Measurements from ENCODE around the gene FRMD1.

FRMD1 gene

GRCh38 chr6:168095716-168096250 lies 16.8 kb upstream of the FRMD1 start:
- DNase-seq (ENCODE audit: low read depth in 3 of 3), result no peak

DNA sequence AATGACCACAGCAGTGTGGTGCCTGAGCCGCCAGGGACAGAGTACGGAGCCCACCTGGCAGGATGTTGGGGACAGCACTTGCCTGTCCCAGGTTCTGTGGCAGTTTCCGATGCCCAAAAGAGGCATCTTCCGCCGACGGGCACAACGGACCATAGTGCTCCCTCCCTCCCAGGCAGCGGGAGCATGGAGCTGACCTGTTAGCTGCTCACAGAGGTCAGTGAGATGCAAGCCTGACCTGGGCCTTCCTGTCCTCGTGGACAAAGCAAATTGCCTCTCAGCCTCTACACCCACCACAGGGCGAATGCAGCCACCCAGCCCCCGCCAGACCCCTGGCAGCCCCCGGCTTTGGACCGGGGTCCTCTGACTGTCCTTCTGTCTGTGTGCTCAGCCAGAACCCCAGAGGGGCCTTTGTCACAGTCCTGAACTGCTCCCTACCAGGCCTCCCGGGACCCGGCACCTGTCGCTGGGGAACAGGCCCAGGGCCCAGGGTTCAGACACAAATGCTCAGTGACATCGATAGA lies 16.2 kb upstream of the FRMD1 start:
- no peak for DNase-seq (ENCODE audit: low read depth in 3 of 3)

GRCh38 chr6:168093634-168094033 lies 14.6 kb upstream of the FRMD1 start:
- DNase-seq (ENCODE audit: low read depth in 3 of 3), result no peak

DNA sequence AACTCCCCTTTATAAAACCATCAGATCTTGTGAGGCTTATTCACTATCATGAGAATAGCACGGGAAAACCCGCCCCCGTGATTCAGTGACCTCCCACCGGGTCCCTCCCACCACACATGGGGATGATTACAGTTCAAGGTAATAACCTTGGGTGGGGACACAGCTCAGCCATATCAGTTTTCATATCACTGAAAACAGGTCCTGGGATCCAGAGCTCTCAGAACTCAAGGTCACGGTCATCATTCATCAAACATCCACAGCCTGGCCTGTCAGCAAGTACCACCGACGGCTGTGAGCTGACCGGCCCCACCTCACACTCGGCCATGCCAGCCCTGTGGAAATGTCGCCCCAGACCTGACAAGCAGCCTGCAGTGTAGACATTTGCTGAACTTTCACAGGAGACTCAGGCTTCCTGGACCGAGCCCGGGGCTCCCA lies 14.1 kb upstream of the FRMD1 start:
- no peak for DNase-seq (ENCODE audit: low read depth in 3 of 3)

- DNase-seq (ENCODE audit: low read depth in 3 of 3), result no peak
Observed at GRCh38 chr6:168092541-168092940, 13.5 kb upstream of the FRMD1 start.

DNA sequence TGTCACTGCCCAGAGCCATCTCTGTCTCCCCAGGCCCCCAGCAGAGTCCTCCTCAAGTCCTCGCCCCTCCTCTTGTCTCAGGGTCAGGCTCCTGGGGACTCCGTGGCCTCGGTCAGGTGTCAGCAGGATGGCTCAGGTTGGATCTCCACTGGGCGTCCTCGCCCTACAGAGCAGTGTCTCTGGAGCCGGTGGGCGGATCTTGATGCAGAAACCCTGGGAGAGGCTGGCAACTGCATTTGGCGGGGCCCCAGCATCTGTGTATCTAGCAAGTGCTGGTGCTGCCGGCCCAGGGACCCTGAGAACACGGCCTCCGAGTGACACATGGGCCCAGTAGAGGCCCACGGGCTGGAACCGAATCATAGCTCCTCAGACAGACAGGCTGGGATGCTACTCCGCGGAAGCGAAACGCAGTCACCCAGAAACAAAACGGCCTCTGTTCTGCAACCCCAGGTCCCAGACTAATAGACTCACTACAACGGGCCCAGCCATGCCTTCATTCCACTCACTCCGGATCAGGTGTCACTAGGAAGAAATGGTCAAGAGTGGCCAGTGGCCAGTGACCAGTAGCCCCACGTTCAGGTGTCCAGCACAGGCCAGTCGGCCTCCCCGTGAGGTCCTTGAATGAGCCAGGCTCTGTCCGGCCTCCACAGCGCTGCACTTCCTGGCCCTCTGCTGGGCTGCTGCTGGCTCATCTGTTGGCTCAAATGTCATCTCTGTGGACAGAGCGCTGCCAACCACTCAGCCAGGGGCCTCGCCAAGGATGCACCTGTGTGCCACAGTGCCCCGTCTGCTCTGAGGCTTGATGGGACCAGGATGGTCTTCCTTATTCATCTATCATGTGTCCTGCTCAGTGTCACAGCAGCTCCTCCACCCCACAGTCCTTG lies 12.6 kb upstream of the FRMD1 start:
- no peak for DNase-seq (ENCODE audit: low read depth in 3 of 3)

- no peak for DNase-seq (ENCODE audit: low read depth in 3 of 3)
Observed at GRCh38 chr6:168090706-168091105, 11.7 kb upstream of the FRMD1 start.

DNA sequence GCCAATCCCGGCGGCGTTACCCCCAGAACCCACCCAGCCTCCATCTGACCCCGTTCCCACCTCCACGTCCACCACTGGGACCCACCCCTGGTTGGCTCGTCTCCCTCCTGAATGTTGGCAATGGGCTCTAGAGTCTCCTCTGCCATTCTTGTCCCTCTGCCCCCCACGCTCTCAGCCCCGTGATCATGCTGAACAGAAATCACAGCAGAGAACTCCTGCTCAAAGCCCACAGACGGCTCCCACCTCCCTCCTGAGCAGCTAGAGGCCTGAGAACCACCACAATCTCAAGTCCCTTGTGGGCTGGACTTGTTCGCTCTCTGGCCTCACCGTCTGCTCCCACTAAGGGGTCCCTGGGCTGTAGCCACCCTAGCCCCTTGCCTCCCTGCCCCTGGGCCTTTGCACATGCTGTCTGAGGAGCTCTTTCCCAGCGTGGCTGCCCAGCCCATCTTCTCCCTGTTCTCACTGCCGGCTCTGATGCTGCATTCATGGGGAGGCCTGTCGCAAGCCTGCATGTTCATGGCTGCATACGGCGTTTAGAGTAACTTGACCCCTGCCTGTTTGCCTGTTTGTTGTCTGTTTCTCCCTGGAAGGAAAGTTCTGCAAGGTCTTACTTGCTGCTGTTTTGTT lies 11.2 kb upstream of the FRMD1 start:
- DNase-seq (ENCODE audit: low read depth in 3 of 3), result no peak

DNA sequence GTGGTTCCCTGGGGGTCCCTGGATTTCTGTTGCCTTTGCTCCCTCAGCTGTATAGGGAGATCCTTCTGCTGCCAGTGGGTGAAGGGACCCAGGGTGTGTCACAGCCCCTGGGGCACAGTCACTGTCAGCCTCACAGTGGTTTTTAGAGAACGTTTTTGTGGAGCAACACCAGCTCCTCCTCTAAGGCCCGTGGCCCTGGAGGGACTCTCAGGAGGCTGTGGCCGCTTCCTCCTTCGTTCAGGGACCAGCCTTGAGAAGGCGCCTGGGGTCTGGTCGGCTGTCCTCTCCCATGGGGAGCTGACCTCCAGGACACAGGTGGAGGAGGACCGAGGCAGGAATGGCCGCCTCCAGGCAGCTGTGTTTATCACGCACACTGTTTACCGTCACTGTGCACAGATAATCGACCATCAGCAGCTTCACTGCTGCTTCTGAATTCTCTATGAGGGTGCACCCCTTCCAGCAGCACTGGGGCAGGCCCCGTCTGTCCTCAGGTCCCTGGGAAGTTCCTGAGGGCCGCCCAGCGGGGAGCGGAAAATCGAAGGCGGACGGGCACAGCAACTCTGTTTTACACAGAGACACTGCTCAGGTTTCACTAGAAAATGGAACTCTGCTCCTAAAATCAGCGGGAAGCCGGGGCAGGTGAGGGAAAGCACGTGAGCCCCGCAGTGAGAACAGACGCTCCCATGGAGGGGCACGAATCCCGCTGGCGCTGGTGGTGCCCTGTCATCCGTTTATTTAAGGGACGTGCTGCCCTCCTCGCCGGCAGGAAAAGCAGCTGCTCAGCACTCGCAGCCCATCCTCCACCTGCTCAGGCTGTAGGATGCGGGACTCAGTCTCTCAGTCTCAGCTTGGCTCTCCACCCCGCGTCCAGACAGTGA lies 10.4 kb upstream of the FRMD1 start:
- no peak for DNase-seq (ENCODE audit: low read depth in 3 of 3)

DNA sequence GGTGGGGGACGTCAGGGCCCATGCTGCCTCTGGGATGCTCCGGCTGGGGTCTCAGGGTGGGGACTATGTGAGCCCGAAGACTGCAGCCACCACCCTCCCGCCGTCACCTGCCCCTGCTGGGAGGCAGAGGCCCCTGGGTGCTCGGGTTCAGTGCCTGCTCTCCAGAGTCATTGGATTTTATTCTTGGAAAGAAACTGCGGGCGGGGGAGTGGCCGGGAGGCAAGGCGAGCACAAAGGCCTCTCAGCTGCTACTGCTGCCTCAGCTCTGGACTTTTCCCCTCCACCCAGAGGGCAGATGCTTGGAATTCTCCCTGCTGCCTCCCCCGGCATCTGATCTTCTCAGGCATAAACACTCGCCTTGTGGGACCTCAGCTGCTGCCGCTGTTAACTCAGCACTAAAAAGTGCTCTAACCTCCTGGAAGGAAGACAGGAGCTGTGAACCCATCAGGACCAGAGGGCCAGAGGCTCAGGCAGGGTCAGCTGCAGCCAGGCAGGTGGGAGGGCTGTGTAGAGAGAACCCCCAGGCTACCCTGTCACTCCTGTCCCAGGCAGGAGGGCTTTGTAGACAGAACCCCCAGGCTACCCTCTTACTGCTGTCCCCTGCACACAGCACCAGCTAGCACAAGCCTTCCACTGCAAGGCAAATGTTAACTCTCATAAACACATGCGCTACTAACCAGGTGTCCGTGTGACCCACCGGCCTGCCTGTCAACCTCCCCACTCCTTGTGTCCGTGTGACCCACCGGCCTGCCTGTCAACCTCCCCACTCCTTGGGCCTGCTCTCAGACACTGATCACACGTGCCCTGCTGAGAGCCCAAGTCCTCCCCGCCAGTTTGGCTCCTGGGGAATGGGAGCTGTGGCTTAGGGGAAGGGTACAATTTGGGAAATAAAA lies 9.4 kb upstream of the FRMD1 start:
- no peak for DNase-seq (ENCODE audit: low read depth in 3 of 3)

GRCh38 chr6:168087436-168088160 lies 8.6 kb upstream of the FRMD1 start:
- DNase-seq (ENCODE audit: low read depth in 3 of 3), result no peak

- no peak for DNase-seq (ENCODE audit: low read depth in 3 of 3)
Observed at GRCh38 chr6:168086616-168087015, 7.6 kb upstream of the FRMD1 start.

DNA sequence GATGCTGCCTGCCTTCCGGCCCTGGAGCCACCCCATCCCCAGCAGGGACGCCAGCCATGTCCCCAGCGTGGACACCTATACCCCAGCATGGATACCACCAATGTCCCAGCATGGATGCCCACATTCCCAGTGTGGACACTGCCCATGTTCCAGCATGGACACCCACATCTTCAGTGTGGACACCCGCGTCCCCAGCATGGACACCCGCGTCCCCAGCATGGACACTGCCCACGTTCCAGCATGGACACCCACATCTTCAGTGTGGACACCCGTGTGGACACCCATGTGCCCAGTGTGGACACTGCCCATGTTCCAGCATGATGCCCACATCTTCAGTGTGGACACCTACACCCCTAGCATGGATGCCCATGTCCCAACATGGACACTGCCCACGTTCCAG lies 7.1 kb upstream of the FRMD1 start:
- DNase-seq (ENCODE audit: low read depth in 3 of 3), result no peak

GRCh38 chr6:168084465-168085160 lies 5.6 kb upstream of the FRMD1 start:
- DNase-seq (ENCODE audit: low read depth in 3 of 3), result no peak

- no peak for DNase-seq (ENCODE audit: low read depth in 3 of 3)
Observed at GRCh38 chr6:168083514-168083885, 4.5 kb upstream of the FRMD1 start.

DNA sequence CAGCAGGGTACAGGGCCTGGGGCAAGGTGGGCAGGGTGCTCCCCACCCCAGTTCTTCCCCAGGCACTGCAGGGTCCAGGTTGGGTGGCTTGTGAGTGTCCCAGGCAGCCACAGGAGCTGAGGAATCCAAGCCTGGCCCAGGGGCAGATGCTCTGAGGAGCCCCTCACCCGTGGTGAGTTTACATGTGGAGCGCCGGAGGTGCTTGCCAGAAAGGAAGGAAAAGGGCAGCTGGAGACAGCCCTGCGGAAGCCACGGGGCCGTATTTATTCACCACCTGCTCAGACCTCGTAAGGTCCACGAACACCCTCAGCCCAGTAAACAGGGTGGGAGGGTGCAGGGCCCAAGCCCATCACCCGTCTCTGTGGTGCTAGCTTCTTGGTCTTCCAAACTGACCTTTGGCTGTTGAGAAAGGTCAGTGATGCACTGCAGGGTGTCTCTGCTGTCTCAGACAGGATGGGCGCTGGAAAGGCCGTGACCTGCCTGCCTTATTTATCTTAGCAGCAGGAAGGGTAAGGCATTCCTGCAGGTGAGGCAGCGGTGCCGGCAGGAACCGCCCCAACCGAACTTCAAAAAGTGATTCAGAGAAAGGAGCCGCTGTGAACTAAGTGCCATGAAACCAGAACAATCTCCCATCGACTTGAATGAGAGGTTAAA lies 4.0 kb upstream of the FRMD1 start:
- no peak for DNase-seq (ENCODE audit: low read depth in 3 of 3)

- no peak for DNase-seq (ENCODE audit: low read depth in 3 of 3)
Observed at GRCh38 chr6:168081858-168082546, 3.0 kb upstream of the FRMD1 start.

- no peak for DNase-seq (ENCODE audit: low read depth in 3 of 3)
Observed at GRCh38 chr6:168080393-168081077, 1.5 kb upstream of the FRMD1 start.

All from stimulated activated CD4-positive, alpha-beta T cell treated with anti-CD3 and anti-CD28 coated beads, TNF-alpha, amount 100 ng/mL, for 24 hours (primary cell).